ENCODE results near the gene RTF2. TPM values are rescaled to one million over a fixed set of nuclear protein-coding genes. Genes with fewer than 3 reads are reported as not detected.

RTF2 gene
- total and polyA plus RNA-seq, 10 donors: 50.3 to 89.3 (median 76.3) TPM

- peaks cover 8 to 97% (median 61%) of the 10 kb centered on the region in 6 donors for H3K4me1 ChIP-seq
- H3K4me3 ChIP-seq: no peak overlapping the region
- no peaks in the 10 kb centered on the region for H3K36me3 ChIP-seq
- no peak for DNase-seq
- H3K27me3 ChIP-seq (replicated peaks in 1 of 7): no peaks in the 10 kb centered on the region
- WGBS, 5 donors: 72 to 92% (median 84%) methylated on average over 1 of the region's 1 CpG
- intact Hi-C loops (cut with DNase I; ENCODE audit: low total_unique reads): no loop called here
- H3K9me3 ChIP-seq: no peaks in the 10 kb centered on the region
- no peak for TF ChIP-seq POLR2AphosphoS5 (IDR thresholded peaks at IDR 0.05)
- no peak for TF ChIP-seq CTCF (IDR thresholded peaks at IDR 0.05 in 8 of 11, conservative IDR thresholded peaks at IDR 0.05 in 3 of 11)
- TF ChIP-seq POLR2A (IDR thresholded peaks at IDR 0.05): no peak
- peak overlapping the region in 1 of 8 donors; percentile 28 for H3K27ac ChIP-seq
Observed at GRCh38 chr20:56424931-56425330, 43.5 kb upstream of the RTF2 start.

GRCh38 chr20:56426026-56426425, 42.4 kb upstream of the RTF2 start:
- intact Hi-C loops (cut with DNase I; ENCODE audit: low total_unique reads): no loop called here
- no peaks in the 10 kb centered on the region for H3K9me3 ChIP-seq
- WGBS, 5 donors: 93 to 97% (median 94%) methylated on average over 9 of the region's 9 CpGs
- DNase-seq: no peak
- no peaks in the 10 kb centered on the region for H3K27me3 ChIP-seq (replicated peaks in 1 of 7)
- no peak overlapping the region for H3K4me3 ChIP-seq
- H3K36me3 ChIP-seq: no peaks in the 10 kb centered on the region
- H3K27ac ChIP-seq: no peak overlapping the region
- TF ChIP-seq POLR2AphosphoS5 (IDR thresholded peaks at IDR 0.05): no peak
- no peak for TF ChIP-seq POLR2A (IDR thresholded peaks at IDR 0.05)
- no peak for TF ChIP-seq CTCF (IDR thresholded peaks at IDR 0.05 in 8 of 11, conservative IDR thresholded peaks at IDR 0.05 in 3 of 11)
- H3K4me1 ChIP-seq: peaks cover 16 to 97% (median 62%) of the 10 kb centered on the region in 6 donors

GRCh38 chr20:56426926-56427325, 41.5 kb upstream of the RTF2 start:
- H3K27me3 ChIP-seq (replicated peaks in 1 of 7): no peaks in the 10 kb centered on the region
- TF ChIP-seq POLR2AphosphoS5 (IDR thresholded peaks at IDR 0.05) (no peak), POLR2A (IDR thresholded peaks at IDR 0.05) (no peak), CTCF (IDR thresholded peaks at IDR 0.05 in 8 of 11, conservative IDR thresholded peaks at IDR 0.05 in 3 of 11) (no peak)
- H3K4me1 ChIP-seq: peaks cover 12 to 97% (median 53%) of the 10 kb centered on the region in 6 donors
- H3K4me3 ChIP-seq: no peak overlapping the region
- intact Hi-C loops (cut with DNase I; ENCODE audit: low total_unique reads): no loop called here
- no peak for DNase-seq
- H3K27ac ChIP-seq: peak overlapping the region in 2 of 8 donors; percentile 84
- no peaks in the 10 kb centered on the region for H3K9me3 ChIP-seq
- no peaks in the 10 kb centered on the region for H3K36me3 ChIP-seq

- WGBS, 5 donors: 73 to 88% (median 76%) methylated on average over 4 of the region's 4 CpGs
- Histone ChIP-seq H3K27me3 (replicated peaks in 1 of 7) (no peaks in the 10 kb centered on the region), H3K4me1 (peaks cover 10 to 89% (median 45%) of the 10 kb centered on the region in 6 donors), H3K4me3 (peak overlapping the region in 1 of 8 donors; percentile 40), H3K27ac (peak overlapping the region in 5 of 8 donors; percentile 25 to 84 (median 71)), H3K9me3 (no peaks in the 10 kb centered on the region), H3K36me3 (no peaks in the 10 kb centered on the region)
- no peak for DNase-seq
- TF ChIP-seq CTCF (IDR thresholded peaks at IDR 0.05 in 8 of 11, conservative IDR thresholded peaks at IDR 0.05 in 3 of 11) (peak in 1 of 11 experiments; percentile 11), POLR2AphosphoS5 (IDR thresholded peaks at IDR 0.05) (no peak), POLR2A (IDR thresholded peaks at IDR 0.05) (no peak)
- intact Hi-C loops (cut with DNase I; ENCODE audit: low total_unique reads): no loop called here
Observed at GRCh38 chr20:56427797-56428196, 40.6 kb upstream of the RTF2 start.

All from spleen (tissue), 11 donors.